Fibroblast of lung (primary cell): ENCODE data around the gene RO60. TPM values are rescaled to one million over a fixed set of nuclear protein-coding genes. Genes with fewer than 3 reads are reported as not detected.

Experiments
- DNase-seq, 2 donors: peaks; one replicate each; pipeline versions ENCODE4 v3.0.0 to v3.0.0-alpha.2; 2010; ENCODE audit warnings: low read depth in 2 of 2
- H2AFZ ChIP-seq: 2 replicates; pipeline ENCODE4 v1.5.1; 2012; ENCODE audit warnings: low read length, control low read depth, inconsistent platforms
- H3K27ac ChIP-seq: 2 replicates; pipeline ENCODE4 v1.5.1; 2011; ENCODE audit warnings: low read length, control low read depth; ENCODE audit not compliant: insufficient read depth
- H3K27me3 ChIP-seq: 2 replicates; pipeline ENCODE4 v1.5.1; 2011; ENCODE audit warnings: mild to moderate bottlenecking, low read length; ENCODE audit not compliant: control insufficient read depth, insufficient read depth
- H3K36me3 ChIP-seq: 2 replicates; pipeline ENCODE4 v1.5.1; 2011; ENCODE audit warnings: low read length; ENCODE audit not compliant: control insufficient read depth, insufficient read depth
- H3K4me1 ChIP-seq: 2 replicates; pipeline ENCODE4 v1.5.1; 2011; ENCODE audit warnings: low read length; ENCODE audit not compliant: control insufficient read depth, insufficient read depth; ENCODE audit errors: extremely low read depth
- H3K4me2 ChIP-seq: 2 replicates; pipeline ENCODE4 v1.5.1; 2011; ENCODE audit warnings: low read length, control low read depth; ENCODE audit not compliant: insufficient read depth; ENCODE audit errors: extremely low read depth
- H3K4me3 ChIP-seq, 4 experiments: fragments of 200-600 bp in 1 of 4; sonication (generic) in 1 of 4; replicated peaks in 1 of 4; 2 replicates each; pipeline ENCODE4 v1.5.1; 2011 to 2016; ENCODE audit warnings: low read length in 4 of 4, low read depth in 3 of 4, mild to moderate bottlenecking in 3 of 4, control low read depth in 2 of 4, inconsistent platforms in 1 of 4, mixed read lengths in 1 of 4; ENCODE audit not compliant: insufficient read depth in 1 of 4; ENCODE audit errors: control extremely low read depth in 1 of 4
- H3K79me2 ChIP-seq: 2 replicates; pipeline ENCODE4 v1.5.1; 2012; ENCODE audit warnings: mild to moderate bottlenecking, low read length, inconsistent platforms; ENCODE audit not compliant: control insufficient read depth, insufficient read depth
- H3K9ac ChIP-seq: 2 replicates; pipeline ENCODE4 v1.5.1; 2011; ENCODE audit warnings: mild to moderate bottlenecking, low read length, control low read depth; ENCODE audit not compliant: insufficient read depth
- H3K9me3 ChIP-seq: 2 replicates; pipeline ENCODE4 v1.5.1; 2012; ENCODE audit warnings: low read depth, low read length; ENCODE audit not compliant: control insufficient read depth, insufficient read depth
- H4K20me1 ChIP-seq: 2 replicates; pipeline ENCODE4 v1.5.1; 2011; ENCODE audit warnings: low read length; ENCODE audit not compliant: control insufficient read depth, insufficient read depth; ENCODE audit errors: extremely low read depth
- EZH2 ChIP-seq: IDR thresholded peaks from 2 replicates; pipeline ENCODE4 v1.5.1; 2012; ENCODE audit warnings: low read length, control low read depth, mild to moderate bottlenecking; ENCODE audit errors: missing control alignments
- polyA plus RNA-seq, 2 donors: library from polyadenylated mRNA; depleted of rRNA in 1 of 2; stranded (reverse) in 1 of 2; unstranded in 1 of 2; fragments of >200 nt; gene quantifications; 2 replicates each; pipeline ENCODE4 v1.2.1, GENCODE V29; 2011 to 2012; ENCODE audit warnings: missing spikeins in 1 of 2
- total RNA-seq: library from RNA; depleted of rRNA; stranded (reverse); fragments of >200 nt; gene quantifications from 2 replicates; pipeline ENCODE4 v1.2.1, GENCODE V29; 2014
- TF ChIP-seq, protein P1 (sequence below), 2 donors: IDR thresholded peaks in 1 of 2; conservative IDR thresholded peaks in 1 of 2; 1 replicate in 1 of 2; 2 replicates in 1 of 2; pipeline ENCODE4 v1.5.1; 2011 to 2012; ENCODE audit warnings: low read length in 2 of 2, control low read depth in 1 of 2, inconsistent platforms in 1 of 2, low read depth in 1 of 2, mild to moderate bottlenecking in 1 of 2

Gene RO60
- total and polyA plus RNA-seq, 2 donors (not counting 1 experiment from before 2014, with no cell fraction given) = 44.0 to 164 TPM

DNA sequence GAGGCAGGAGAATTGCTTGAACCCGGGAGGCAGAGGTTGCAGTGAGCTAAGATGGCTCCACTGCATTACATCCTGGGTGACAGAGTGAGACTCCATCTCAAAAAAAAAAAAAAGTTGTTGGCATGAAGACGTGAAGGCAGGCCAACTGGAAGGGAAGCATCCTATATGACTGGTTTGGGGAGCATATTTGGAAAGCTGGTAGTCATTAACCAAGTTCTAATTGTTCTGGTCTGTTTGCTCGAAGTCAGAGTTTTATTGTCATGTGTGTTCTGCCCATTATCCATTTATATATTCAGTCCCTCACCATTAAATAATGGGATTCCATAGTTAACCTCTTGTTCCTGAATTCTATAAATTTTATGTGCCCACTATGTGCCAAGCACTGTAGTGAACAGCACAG lies 49.1 kb downstream of the RO60 start:
- H3K27me3 ChIP-seq = no peaks in the 10 kb centered on the region
- no peak overlapping the region for H2AFZ ChIP-seq
- no peaks in the 10 kb centered on the region for H3K9me3 ChIP-seq
- no peak overlapping the region for H3K4me3 ChIP-seq
- TF ChIP-seq EZH2 = no peak
- TF ChIP-seq, protein P1, sequence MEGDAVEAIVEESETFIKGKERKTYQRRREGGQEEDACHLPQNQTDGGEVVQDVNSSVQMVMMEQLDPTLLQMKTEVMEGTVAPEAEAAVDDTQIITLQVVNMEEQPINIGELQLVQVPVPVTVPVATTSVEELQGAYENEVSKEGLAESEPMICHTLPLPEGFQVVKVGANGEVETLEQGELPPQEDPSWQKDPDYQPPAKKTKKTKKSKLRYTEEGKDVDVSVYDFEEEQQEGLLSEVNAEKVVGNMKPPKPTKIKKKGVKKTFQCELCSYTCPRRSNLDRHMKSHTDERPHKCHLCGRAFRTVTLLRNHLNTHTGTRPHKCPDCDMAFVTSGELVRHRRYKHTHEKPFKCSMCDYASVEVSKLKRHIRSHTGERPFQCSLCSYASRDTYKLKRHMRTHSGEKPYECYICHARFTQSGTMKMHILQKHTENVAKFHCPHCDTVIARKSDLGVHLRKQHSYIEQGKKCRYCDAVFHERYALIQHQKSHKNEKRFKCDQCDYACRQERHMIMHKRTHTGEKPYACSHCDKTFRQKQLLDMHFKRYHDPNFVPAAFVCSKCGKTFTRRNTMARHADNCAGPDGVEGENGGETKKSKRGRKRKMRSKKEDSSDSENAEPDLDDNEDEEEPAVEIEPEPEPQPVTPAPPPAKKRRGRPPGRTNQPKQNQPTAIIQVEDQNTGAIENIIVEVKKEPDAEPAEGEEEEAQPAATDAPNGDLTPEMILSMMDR (conservative IDR thresholded peaks at IDR 0.05 in 1 of 2, IDR thresholded peaks at IDR 0.05 in 1 of 2; ENCODE audit: low read depth in 1 of 2, low read length in 2 of 2) = no peak
- DNase-seq = no peak
- no peak overlapping the region for H3K27ac ChIP-seq
- H4K20me1 ChIP-seq = no peaks in the 10 kb centered on the region
- no peak overlapping the region for H3K4me2 ChIP-seq
- H3K79me2 ChIP-seq = peaks cover 8% of the 10 kb centered on the region
- H3K4me1 ChIP-seq = peaks cover 17% of the 10 kb centered on the region
- H3K9ac ChIP-seq = no peak overlapping the region
- H3K36me3 ChIP-seq = no peaks in the 10 kb centered on the region

Other genes with a start within 250 kb of the RO60 start
- 19.5 and 24.1 TPM in 2 replicates for gene UCHL5, start 252 bp upstream of the RO60 start, total RNA-seq
- gene UCHL5, start 252 bp upstream of the RO60 start, polyA plus RNA-seq = 29.6 and 33.4 TPM in 2 replicates
- gene GLRX2, start 45.8 kb downstream of the RO60 start, total RNA-seq = 3.3 and 15.9 TPM in 2 replicates
- gene GLRX2, start 45.8 kb downstream of the RO60 start, polyA plus RNA-seq = 27.2 and 28.6 TPM in 2 replicates
- 14.6 and 18.7 TPM in 2 replicates for gene CDC73, start 62.4 kb downstream of the RO60 start, total RNA-seq
- gene CDC73, start 62.4 kb downstream of the RO60 start, polyA plus RNA-seq = 51.0 and 69.8 TPM in 2 replicates
- gene B3GALT2, start 127.0 kb downstream of the RO60 start, total RNA-seq = under 0.01 and 1.3 TPM in 2 replicates
- gene B3GALT2, start 127.0 kb downstream of the RO60 start, polyA plus RNA-seq = 4.3 and 46.2 TPM in 2 replicates